Endodermal cell (in vitro differentiated cells): Measurements from ENCODE around the gene EZH1. TPM values are rescaled to one million over a fixed set of nuclear protein-coding genes. Genes with fewer than 3 reads are reported as not detected.

ENCODE experiments used
- DNase-seq: peaks from one replicate; pipeline ENCODE4 v3.0.0-alpha.2; 2017
- H3K27ac ChIP-seq: 2 replicates; pipeline ENCODE4 v1.5.1; 2013; ENCODE audit warnings: mild to moderate bottlenecking, low read depth, low read length, moderate library complexity
- H3K27me3 ChIP-seq: 2 replicates; pipeline ENCODE4 v1.6.1; 2013; ENCODE audit warnings: mild to moderate bottlenecking, low read length, moderate library complexity; ENCODE audit not compliant: insufficient read depth, control insufficient read depth, poor library complexity, severe bottlenecking
- H3K36me3 ChIP-seq: 2 replicates; pipeline ENCODE4 v1.7.0; 2013; ENCODE audit warnings: mild to moderate bottlenecking, low read length, moderate library complexity; ENCODE audit not compliant: control insufficient read depth, insufficient read depth
- H3K4me1 ChIP-seq: one replicate; pipeline ENCODE4 v1.7.0; 2013; ENCODE audit warnings: low read length; ENCODE audit not compliant: control insufficient read depth, insufficient read depth
- H3K4me3 ChIP-seq: 2 replicates; pipeline ENCODE4 v1.5.1; 2013; ENCODE audit warnings: mild to moderate bottlenecking, low read length, moderate library complexity
- H3K9ac ChIP-seq: 2 replicates; pipeline ENCODE4 v1.6.1; 2013; ENCODE audit warnings: mild to moderate bottlenecking, low read length, moderate library complexity; ENCODE audit not compliant: poor library complexity, severe bottlenecking; ENCODE audit errors: extremely low read depth
- H3K9me3 ChIP-seq: 2 replicates; pipeline ENCODE4 v1.6.1; 2013; ENCODE audit warnings: mild to moderate bottlenecking, low read length, moderate library complexity; ENCODE audit not compliant: control insufficient read depth
- H3K27ac Mint-ChIP-seq: 2 replicates; pipeline ENCODE4 v1.8.0; 2020; ENCODE audit warnings: mixed read lengths
- H3K27me3 Mint-ChIP-seq: 2 replicates; pipeline ENCODE4 v1.8.0; 2021; ENCODE audit warnings: mild to moderate bottlenecking, mixed read lengths; ENCODE audit not compliant: insufficient read depth
- H3K36me3 Mint-ChIP-seq: 2 replicates; pipeline ENCODE4 v1.8.0; 2020; ENCODE audit warnings: low read depth, mixed read lengths
- H3K4me1 Mint-ChIP-seq: 2 replicates; pipeline ENCODE4 v1.8.0; 2020; ENCODE audit warnings: mixed read lengths
- H3K4me3 Mint-ChIP-seq: 2 replicates; pipeline ENCODE4 v1.8.0; 2020; ENCODE audit warnings: mild to moderate bottlenecking, moderate library complexity, mixed read lengths
- H3K9me3 Mint-ChIP-seq: 2 replicates; pipeline ENCODE4 v1.8.0; 2020; ENCODE audit warnings: mild to moderate bottlenecking, mixed read lengths
- CTCF ChIP-seq: fragments of 200-600 bp; sonication (generic); conservative IDR thresholded peaks from 2 replicates; pipeline ENCODE4 v1.5.0; 2021; ENCODE audit warnings: antibody characterized with exemption, mild to moderate bottlenecking
- WGBS, 2 experiments: methylation state at CpG; one replicate each; pipeline versions ENCODE4 v1.1.5 to v1.1.7; 2013; ENCODE audit warnings: missing lambda C conversion rate in 2 of 2, mixed read lengths in 1 of 2; ENCODE audit not compliant: insufficient coverage in 1 of 2, insufficient read length in 1 of 2; 5-methylcytosine and 5-hydroxymethylcytosine counted together
- total RNA-seq, 2 donors: library from RNA; stranded (reverse); fragmentation: NEBNext Ultra II Directional in 1 of 2; extraction: Animal tissue kit (Norgen Biotek cat#: 25700) in 1 of 2; gene quantifications; 2 replicates in 1 of 2; 3 replicates in 1 of 2; pipeline ENCODE4 v1.2.1, GENCODE V29; 2021

EZH1 gene
- total RNA-seq, 2 donors from 2014 or later, result 26.0 to 27.2 TPM

GRCh38 chr17:42677012-42677857 is 67.6 kb downstream of the EZH1 start:
- DNase-seq, result peak; percentile 100
- no peaks in the 10 kb centered on the region for H3K9me3 ChIP-seq
- TF ChIP-seq CTCF, result no peak
- H3K4me3 ChIP-seq, result peak overlapping the region; percentile 82
- peaks cover 47% of the 10 kb centered on the region for H3K27me3 ChIP-seq
- H3K27me3 Mint-ChIP-seq, result peaks cover 63% of the 10 kb centered on the region
- H3K27ac Mint-ChIP-seq, result peak overlapping the region; percentile 96
- peak overlapping the region; percentile 89 for H3K27ac ChIP-seq
- H3K36me3 ChIP-seq, result no peaks in the 10 kb centered on the region
- no peak overlapping the region for H3K9ac ChIP-seq
- WGBS, 2 experiments, result 15 to 16% methylated on average over 26 to 30 of the region's 33 CpGs
- peak overlapping the region; percentile 75 for H3K4me3 Mint-ChIP-seq
- peaks cover 12% of the 10 kb centered on the region for H3K4me1 ChIP-seq
- H3K36me3 Mint-ChIP-seq, result peaks cover 2% of the 10 kb centered on the region
- H3K9me3 Mint-ChIP-seq, result no peaks in the 10 kb centered on the region
- H3K4me1 Mint-ChIP-seq, result peaks cover 23% of the 10 kb centered on the region

- peaks cover 10% of the 10 kb centered on the region for H3K4me1 ChIP-seq
- Mint-ChIP-seq H3K27ac (peak within 1 kb of the TSS; percentile 96), H3K27me3 (peaks cover 63% of the 10 kb centered on the region), H3K4me1 (peaks cover 21% of the 10 kb centered on the region), H3K9me3 (no peaks in the 10 kb centered on the region), H3K36me3 (peaks cover 2% of the 10 kb centered on the region), H3K4me3 (peak within 1 kb of the TSS; percentile 75)
- H3K36me3 ChIP-seq, result no peaks in the 10 kb centered on the region
- peak within 1 kb of the TSS; percentile 82 for H3K4me3 ChIP-seq
- TF ChIP-seq CTCF, result peak; percentile 32
- H3K9ac ChIP-seq, result peak within 1 kb of the TSS; percentile 38
- no peaks in the 10 kb centered on the region for H3K9me3 ChIP-seq
- no peak for DNase-seq
- peaks cover 48% of the 10 kb centered on the region for H3K27me3 ChIP-seq
- WGBS, 2 experiments, result 0 to 1% methylated on average over 19 to 38 of the region's 51 CpGs
- H3K27ac ChIP-seq, result peak within 1 kb of the TSS; percentile 89
These were observed 68.3 kb downstream of the EZH1 start, which contains the start of gene PLEKHH3 for GRCh38 chr17:42676424-42677011. PLEKHH3 (minus strand) TSS chr17:42676994; CDS start chr17:42676563, 431 bp downstream.

DNA sequence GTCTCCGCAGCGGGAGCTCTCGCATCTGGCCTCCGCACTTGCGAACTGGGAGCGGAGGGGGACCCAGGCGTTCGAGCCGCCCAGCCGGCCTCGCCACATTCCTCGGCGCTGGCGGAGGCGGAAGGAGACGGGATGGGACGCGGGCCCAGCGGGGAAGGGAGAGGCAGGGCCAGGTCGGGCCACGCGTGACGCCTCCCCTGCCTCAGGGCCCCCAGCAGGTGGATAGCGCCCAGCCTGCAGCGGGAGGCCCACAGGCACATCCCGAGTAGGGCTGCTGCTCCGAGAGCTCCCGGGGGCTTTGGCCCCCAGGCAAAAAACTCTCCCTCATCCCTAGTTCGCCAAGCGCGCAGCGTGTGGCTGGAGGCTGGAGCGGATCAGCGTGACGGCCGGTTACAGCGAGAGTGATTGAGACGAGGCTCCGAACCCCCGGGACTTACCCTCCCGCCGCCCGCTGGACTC is 68.8 kb downstream of the EZH1 start:
- Mint-ChIP-seq H3K4me1 (peaks cover 20% of the 10 kb centered on the region), H3K27ac (peak overlapping the region; percentile 70), H3K36me3 (peaks cover 2% of the 10 kb centered on the region), H3K9me3 (no peaks in the 10 kb centered on the region), H3K4me3 (peak overlapping the region; percentile 75), H3K27me3 (peaks cover 63% of the 10 kb centered on the region)
- Histone ChIP-seq H3K27ac (no peak overlapping the region), H3K4me1 (peaks cover 9% of the 10 kb centered on the region), H3K36me3 (no peaks in the 10 kb centered on the region), H3K9me3 (no peaks in the 10 kb centered on the region), H3K4me3 (peak overlapping the region; percentile 82), H3K9ac (peak overlapping the region; percentile 38), H3K27me3 (peaks cover 52% of the 10 kb centered on the region)
- DNase-seq, result no peak
- TF ChIP-seq CTCF, result no peak
- 1% methylated on average over 25 to 43 of the region's 43 CpGs for WGBS, 2 experiments
